Measurements from ENCODE around the gene SLC44A5. TPM values are rescaled to one million over a fixed set of nuclear protein-coding genes. Genes with fewer than 3 reads are reported as not detected.

SLC44A5 gene
- total and polyA plus RNA-seq, 4 donors = 0.13 to 1.1 (median 0.22) TPM

GRCh38 chr1:75334876-75335389 lies 276.0 kb downstream of the SLC44A5 start:
- Histone ChIP-seq H3K4me1 (ENCODE audit: control insufficient read depth in 4 of 4, insufficient read depth in 4 of 4, low read length in 3 of 4) (no peaks in the 10 kb centered on the region), H3K27me3 (ENCODE audit: control insufficient read depth in 4 of 4, insufficient read depth in 4 of 4, low read length in 3 of 4) (peaks cover 0 to 2% (median 0%) of the 10 kb centered on the region in 4 donors), H3K4me3 (ENCODE audit: low read depth in 1 of 3, low read length in 3 of 3) (no peak overlapping the region), H3K36me3 (ENCODE audit: control insufficient read depth in 4 of 4, insufficient read depth in 3 of 4, low read depth in 1 of 4, low read length in 3 of 4) (no peaks in the 10 kb centered on the region), H3K27ac (ENCODE audit: low read depth in 1 of 2, low read length in 2 of 2) (no peak overlapping the region), H3K9ac (ENCODE audit: low read depth in 1 of 2, low read length in 2 of 2) (no peak overlapping the region), H3K9me3 (ENCODE audit: control insufficient read depth in 4 of 4, low read length in 3 of 4) (no peaks in the 10 kb centered on the region)
- 72% methylated on average over 4 of the region's 4 CpGs for WGBS
- no peak for TF ChIP-seq ATF3 (IDR thresholded peaks at IDR 0.05)
- TF ChIP-seq REST (IDR thresholded peaks at IDR 0.05) = no peak
- TF ChIP-seq SP1 (IDR thresholded peaks at IDR 0.05) = no peak
- no peak for TF ChIP-seq MAX (IDR thresholded peaks at IDR 0.05)
- TF ChIP-seq HNF4G (IDR thresholded peaks at IDR 0.05) = no peak
- no peak for TF ChIP-seq RAD21 (IDR thresholded peaks at IDR 0.05)
- TF ChIP-seq EGR1 (IDR thresholded peaks at IDR 0.05; ENCODE audit: low read depth in 2 of 2) = no peak
- no peak for TF ChIP-seq JUND (IDR thresholded peaks at IDR 0.05)
- no peak for TF ChIP-seq TAF1 (conservative IDR thresholded peaks at IDR 0.05)
- no peak for TF ChIP-seq HNF4A (conservative IDR thresholded peaks at IDR 0.05)
- TF ChIP-seq CTCF (IDR thresholded peaks at IDR 0.05; ENCODE audit: low read depth, low read length, missing input control) = no peak
- TF ChIP-seq RXRA (IDR thresholded peaks at IDR 0.05) = no peak
- no peak for DNase-seq (ENCODE audit: low spot score)

GRCh38 chr1:75330624-75331023 lies 280.3 kb downstream of the SLC44A5 start:
- Histone ChIP-seq H3K9ac (ENCODE audit: low read depth in 1 of 2, low read length in 2 of 2) (no peak overlapping the region), H3K4me3 (ENCODE audit: low read depth in 1 of 3, low read length in 3 of 3) (no peak overlapping the region), H3K9me3 (ENCODE audit: control insufficient read depth in 4 of 4, low read length in 3 of 4) (no peaks in the 10 kb centered on the region), H3K36me3 (ENCODE audit: control insufficient read depth in 4 of 4, insufficient read depth in 3 of 4, low read depth in 1 of 4, low read length in 3 of 4) (no peaks in the 10 kb centered on the region), H3K27me3 (ENCODE audit: control insufficient read depth in 4 of 4, insufficient read depth in 4 of 4, low read length in 3 of 4) (no peaks in the 10 kb centered on the region), H3K4me1 (ENCODE audit: control insufficient read depth in 4 of 4, insufficient read depth in 4 of 4, low read length in 3 of 4) (no peaks in the 10 kb centered on the region), H3K27ac (ENCODE audit: low read depth in 1 of 2, low read length in 2 of 2) (no peak overlapping the region)
- no peak for DNase-seq (ENCODE audit: low spot score)
- TF ChIP-seq ATF3 (IDR thresholded peaks at IDR 0.05) (no peak), MAX (IDR thresholded peaks at IDR 0.05) (no peak), JUND (IDR thresholded peaks at IDR 0.05) (no peak), RAD21 (IDR thresholded peaks at IDR 0.05) (no peak), NR2F2 (IDR thresholded peaks at IDR 0.05) (no peak), TAF1 (conservative IDR thresholded peaks at IDR 0.05) (no peak), ZBTB33 (IDR thresholded peaks at IDR 0.05) (no peak), GABPA (IDR thresholded peaks at IDR 0.05 in 1 of 2, conservative IDR thresholded peaks at IDR 0.05 in 1 of 2) (no peak), FOXA2 (IDR thresholded peaks at IDR 0.05) (no peak), RXRA (IDR thresholded peaks at IDR 0.05) (no peak), REST (IDR thresholded peaks at IDR 0.05) (no peak), YY1 (IDR thresholded peaks at IDR 0.05) (no peak), CTCF (IDR thresholded peaks at IDR 0.05; ENCODE audit: low read depth, low read length, missing input control) (no peak)
